Keratinocyte (primary cell): ENCODE measurements around the gene DNAJC18.

ENCODE experiments used
- CTCF ChIP-seq, 3 experiments: IDR thresholded peaks in 1 of 3; conservative IDR thresholded peaks in 1 of 3; optimal IDR thresholded peaks in 1 of 3; 2 replicates in 2 of 3; 3 replicates in 1 of 3; pipeline versions ENCODE3 to v1.5.1; 2011; ENCODE audit warnings: low read length in 3 of 3, mild to moderate bottlenecking in 3 of 3, moderate library complexity in 2 of 3, control low read depth in 1 of 3, inconsistent platforms in 1 of 3; ENCODE audit not compliant: insufficient read depth in 2 of 3; ENCODE audit errors: extremely low read depth in 1 of 3
- EZH2 ChIP-seq: IDR thresholded peaks from one replicate; pipeline ENCODE4 v1.6.1; 2012; ENCODE audit warnings: inconsistent platforms, mild to moderate bottlenecking, low read length, moderate library complexity

GRCh38 chr5:139403418-139403786 lies 35.9 kb downstream of the DNAJC18 start:
- TF ChIP-seq CTCF (optimal IDR thresholded peaks at IDR 0.05 in 1 of 3, IDR thresholded peaks at IDR 0.05 in 1 of 3, conservative IDR thresholded peaks at IDR 0.05 in 1 of 3; ENCODE audit: extremely low read depth in 1 of 3, insufficient read depth in 2 of 3, low read length in 3 of 3) (no peak), EZH2 (no peak)
